NCI-H2107 treated with DMSO at 0.1 percent for 48 hours (cell line): Measurements from ENCODE around the gene MAX.
"Not testable (repeated sequence)": the region's sequence is repeated elsewhere in the genome, so short reads cannot be mapped to it uniquely, and the experiment has no call there.

Source experiments
- DNase-seq: peaks from one replicate; lab custom pipeline; 2025; ENCODE audit not compliant: unreplicated experiment; lab: John Stamatoyannopoulos, UW

MAX gene

DNA sequence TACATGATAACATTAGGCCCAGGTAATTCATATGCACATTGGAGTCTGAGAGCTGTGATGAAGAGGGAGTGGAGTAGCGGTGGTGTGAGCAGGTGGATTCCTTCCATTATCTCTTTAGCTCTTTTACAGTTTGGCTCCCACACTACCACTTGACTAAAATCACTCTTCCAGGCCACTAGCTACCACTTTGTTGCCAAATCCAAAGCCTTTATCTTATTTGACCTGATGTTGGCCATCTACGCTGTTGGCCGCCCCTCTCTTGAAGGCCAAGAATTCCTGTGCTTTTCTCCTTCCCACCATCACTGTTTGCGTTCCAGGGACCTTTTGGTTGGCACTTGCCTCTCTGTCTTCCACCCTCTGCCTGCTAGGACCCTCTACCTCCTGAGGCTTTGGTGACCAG is 4.0 kb upstream of the MAX start:
- DNase-seq: no peak

DNA sequence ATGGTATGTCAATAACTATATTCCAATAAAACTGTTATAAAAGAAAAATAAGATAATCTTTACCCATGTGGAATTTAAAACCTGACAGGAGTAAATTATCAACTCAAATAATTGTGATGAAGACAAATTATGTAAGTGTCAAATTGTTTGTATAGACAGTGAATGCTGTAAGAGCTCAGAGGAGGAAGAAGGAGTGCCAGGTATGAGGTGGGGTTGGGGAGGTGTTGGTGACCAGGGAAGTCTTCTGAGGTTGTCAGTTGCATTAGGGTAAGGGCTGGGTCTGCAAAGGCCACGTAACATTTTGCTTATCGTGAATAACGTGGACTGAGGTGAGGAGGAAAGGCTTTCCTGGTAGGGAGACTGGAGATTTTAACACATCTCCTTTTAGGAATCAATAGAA is 2.5 kb upstream of the MAX start:
- DNase-seq: no peak

DNA sequence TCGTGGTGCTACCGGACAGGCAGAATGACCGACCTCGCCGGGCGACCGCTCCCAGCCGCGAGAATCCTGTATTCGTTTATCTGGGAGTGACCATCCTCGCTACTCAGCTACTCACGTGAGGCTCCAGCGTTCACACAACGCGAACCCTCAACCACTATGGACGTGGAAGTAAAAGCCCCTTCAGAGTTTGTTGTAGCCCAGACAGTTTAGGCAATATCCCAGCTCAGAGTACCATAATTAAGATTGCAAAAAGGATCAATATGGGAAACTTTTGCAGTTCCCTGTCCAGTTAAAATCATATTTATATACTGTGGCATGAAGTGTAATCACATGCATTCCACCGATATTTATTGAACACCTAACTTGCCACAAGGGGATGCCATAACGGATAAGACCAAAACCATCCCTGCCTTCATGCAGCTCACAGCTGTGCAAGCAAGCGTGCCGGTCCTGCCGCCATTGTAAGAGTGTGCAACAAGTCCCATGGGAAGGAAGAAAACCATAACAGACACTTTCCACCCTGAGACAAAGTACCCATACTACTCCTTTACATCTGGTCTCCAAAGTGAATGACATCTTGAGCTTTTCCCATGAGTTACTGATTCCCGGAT is 938 bp upstream of the MAX start:
- DNase-seq: peak; percentile 63

DNA sequence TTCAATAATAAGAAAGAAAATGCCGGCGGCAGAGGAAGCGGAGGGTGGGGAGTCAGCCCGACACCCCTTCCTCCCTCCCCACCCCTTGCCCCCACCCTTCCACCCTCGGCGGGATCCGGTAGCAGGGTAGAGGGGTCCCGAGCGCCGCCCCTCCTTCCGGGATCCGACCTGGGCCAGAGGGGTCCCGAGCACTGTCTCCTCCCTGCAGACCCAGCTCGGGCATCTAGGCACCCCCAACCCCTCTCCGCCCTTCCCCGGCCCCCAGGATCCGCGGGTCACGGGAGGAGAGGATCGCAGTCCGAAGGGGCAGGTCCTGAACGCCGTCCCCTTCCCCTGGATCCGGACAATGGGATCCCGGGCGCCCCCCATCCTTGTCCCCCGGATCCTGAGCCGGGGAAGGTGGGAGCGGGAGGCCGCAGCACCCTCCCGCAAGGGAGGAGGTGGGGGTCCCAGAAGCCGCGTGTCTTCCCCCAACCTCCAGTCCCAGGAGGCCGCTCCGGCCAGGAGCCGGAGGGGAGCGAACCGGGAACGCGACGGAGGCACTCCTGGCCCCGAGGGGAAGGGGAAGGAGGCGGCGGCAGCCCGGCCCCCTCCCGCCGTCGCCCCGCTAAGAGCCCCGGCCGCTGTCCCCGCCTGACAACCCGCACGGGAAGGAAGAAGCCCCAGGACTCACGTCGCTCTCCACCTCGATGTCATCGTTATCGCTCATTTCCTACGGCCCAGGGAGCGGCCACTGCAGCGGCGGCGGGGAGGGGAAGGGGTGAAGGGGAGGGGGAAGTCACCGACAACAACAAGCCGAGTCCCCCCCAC is 481 bp downstream of the MAX start:
- DNase-seq: no peak

DNA sequence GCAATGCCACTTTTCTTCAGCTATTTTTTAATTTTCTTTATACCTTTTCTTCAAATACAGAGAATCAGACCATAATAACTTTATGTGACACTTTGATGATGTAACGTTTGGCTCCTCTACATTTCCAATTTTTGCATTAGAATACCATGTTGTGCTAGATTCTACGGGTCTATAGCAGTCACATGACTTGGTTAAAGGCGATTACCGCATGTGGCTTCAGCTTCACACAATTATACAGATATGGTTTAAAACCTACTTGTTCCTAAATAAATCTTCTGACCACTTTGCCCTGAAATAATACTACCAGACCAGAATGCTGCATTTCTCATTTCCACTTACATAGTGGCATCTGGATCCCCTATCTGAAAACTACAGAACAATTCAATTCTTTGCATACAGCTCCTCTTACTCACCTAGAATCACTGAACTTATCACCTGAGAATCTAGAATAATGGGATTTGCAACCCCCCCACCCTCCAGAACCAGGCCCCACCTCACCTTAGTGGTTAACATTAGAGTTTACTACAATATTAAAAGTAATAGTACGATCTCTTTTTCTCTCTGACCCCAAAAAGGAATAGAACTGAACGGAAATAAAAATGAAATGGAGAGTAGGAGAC is 1.3 kb downstream of the MAX start:
- no peak for DNase-seq

DNA sequence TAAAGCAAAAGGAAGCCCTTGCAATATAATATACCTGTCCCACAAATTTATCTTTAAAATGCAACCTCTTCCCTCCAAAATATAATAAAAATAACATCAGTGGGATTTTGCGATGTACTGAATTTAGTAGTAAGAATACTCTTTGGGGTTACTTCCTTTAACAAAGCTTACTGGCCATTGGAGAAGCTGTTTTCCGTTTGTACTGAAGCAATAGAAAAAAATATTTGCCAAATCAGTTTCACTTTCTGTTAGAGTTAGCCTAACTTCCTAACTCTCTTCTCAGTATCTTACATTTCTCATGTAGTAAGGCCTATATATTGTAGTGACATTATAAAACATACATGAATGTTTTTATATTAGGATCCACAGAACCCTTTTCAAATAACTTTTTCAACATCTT is 3.7 kb downstream of the MAX start:
- no peak for DNase-seq

DNA sequence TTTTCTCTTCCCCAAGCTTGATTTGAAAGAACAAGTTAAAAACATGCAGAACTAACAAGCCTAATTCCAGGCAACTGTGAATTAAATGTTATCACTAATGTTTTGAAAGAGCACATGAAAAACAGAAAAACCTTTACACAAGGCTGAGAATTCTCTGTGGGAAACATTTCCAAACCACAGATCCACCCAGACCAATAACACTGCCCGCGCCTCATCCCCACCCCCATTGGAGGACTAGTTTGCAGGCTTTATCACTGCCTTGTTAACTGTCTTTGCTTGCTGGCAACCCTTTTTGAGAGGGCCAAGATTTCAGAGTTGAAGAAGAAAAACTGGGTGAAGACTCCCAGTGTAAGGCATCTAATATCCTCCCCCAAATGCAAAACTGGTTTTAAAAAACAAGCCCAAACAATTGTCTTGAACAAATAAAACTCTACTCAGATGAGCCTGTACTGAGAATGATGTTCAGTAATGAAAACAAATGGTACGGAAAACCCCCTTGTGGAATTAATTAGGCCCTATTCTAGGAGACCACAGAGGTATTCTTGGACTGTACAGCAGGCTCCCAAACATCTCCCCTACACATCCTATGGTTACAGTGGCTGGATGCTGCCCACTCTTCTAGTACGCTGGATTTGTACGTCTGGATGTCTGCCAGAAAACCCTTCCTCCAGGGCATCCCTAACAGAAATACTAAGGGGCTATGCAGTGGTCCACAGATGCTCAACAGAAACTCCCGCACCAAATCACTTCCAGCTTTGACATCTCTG is 5.8 kb downstream of the MAX start:
- DNase-seq: no peak

DNA sequence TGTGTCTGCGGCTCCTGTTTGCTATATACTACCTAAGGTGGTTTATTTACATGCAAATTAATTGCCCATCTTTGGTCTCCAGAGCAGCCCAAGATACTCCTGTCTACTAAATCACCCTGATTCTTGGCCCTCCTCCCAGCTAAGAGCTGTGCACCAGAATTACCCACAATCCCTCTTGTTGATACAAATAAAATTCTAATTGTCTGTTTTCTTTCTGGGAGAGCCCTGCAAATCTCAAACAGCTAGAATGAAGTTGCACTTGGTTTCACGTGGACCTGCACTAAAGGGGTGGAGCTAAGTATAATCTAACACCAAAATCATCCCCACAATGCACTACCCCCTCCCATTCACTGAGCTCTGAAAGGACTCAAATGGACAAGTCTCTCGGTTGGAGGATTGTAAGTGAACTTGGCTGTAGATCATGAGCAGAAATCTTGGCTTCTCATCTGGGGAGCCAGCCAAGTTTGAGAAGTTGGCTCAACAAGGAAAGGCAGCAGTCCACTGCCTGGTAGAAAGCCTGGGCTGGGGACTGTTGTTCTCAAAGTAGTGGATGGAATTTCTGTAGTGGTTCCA is 6.6 kb downstream of the MAX start:
- no peak for DNase-seq

DNA sequence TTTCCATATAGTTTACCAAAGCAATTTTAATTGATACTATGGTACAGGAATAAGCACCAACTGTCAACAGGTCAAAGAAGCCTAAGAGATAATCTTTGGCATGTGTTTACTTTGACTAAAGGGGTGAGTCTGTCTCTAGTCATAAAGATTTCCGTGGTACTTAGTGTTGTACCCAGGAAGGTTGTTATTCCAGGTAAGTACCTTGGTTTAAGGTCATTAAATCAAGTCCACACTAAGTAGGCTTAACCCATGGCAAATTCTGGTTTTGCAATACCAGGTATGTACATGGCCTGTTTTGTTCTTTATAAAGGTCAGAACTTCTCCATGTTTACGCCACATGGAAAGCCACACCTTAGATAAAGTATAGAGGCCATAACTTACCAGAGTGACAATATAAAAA is 10.0 kb downstream of the MAX start:
- no peak for DNase-seq

DNA sequence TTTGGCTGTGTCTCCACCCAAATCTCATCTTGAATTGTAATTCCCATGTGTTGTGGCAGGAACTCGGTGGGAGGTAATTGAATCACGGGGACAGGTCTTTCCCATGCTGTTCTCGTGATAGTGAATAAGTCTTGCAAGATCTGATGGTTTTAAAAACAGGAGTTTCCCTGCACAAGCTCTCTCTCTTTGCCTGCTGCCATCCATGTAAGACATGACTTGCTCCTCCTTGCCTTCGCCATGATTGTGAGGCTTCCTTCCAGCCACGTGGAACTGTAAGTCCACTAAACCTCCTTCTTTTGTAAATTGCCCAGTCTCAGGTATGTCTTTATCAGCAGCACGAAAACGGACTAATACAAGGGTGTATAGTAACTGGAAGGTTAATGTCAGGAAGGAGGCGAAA is 14.5 kb downstream of the MAX start:
- not testable (repeated sequence) for DNase-seq

DNA sequence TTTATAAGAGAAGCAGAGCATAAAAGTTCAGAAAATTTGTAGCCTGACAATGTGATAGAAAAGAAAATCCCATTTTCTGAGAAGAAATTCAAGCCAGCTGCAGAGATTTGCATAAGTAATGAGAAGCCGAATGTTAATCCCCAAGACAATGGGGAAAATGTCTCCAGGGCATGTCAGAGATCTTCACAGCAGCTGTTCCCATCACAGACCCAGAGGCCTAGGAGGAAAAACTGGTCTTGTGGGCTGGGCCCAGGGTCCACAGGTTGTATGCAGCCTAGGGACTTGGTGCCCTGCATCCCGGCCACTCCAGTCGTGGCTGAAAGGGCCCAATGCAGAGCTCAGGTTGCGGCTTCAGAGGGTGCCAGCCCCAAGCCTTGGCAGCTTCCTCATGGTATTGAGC is 15.6 kb downstream of the MAX start:
- not testable (repeated sequence) for DNase-seq

DNA sequence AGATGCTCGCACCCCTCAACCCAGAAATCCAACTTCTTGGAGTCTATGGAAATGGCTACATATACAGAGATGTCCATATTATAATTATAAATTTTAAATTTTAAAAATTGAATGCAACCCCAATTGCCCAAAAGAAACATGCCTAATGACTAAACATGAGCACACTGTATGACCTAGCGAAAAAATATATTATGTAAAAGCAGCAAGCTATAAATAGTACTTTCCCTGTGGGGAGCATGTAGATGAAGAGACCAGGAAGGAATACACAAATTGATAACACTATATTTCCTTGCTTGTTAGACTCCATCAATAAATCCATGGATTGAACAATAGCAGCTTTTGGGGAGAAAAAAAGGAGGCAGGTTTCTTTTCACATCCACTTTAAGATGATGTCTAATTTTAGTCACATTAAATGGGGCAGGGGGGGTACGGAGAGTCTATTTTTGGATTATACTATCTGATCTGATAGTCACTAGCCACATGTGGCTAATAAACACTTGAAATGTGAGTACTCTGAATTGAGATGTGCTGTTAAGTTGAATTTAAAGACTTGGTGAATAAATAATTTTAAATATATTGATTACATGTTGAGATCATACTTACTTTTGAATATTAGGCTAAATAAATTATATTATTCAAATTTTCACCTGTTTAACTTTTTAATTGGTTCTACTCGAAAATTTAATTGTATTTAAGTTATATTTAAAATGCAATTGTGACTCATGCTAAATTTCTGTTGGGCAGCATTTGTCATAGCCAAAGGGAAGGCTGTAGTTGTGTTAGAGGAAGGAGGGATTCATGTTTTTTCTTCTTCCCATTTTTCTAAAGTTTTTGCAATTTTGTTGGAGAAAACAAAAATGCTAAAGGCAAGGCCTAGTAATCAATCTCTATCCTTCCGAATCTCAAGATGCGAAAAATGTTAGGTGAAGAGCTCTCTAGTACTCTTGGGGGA is 17.5 kb downstream of the MAX start:
- DNase-seq: no peak

DNA sequence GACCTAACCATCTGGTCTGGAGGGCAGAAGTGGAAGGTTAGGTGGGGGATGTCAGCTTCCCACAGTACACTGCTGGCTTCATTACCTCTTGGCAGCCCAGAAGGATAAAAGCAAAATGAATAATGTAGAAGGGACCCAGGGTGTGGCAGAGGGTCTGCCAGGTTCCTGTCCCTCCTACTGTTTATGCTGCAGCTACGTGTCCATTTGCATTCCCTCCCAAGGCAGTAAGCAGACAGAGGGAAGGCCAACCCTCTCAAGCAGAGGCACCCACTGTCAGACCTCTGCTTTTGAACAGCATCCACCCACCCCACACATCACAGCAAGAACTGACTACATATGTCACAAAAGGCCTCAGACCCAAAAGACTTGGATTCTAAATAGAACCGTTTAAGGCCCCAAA is 19.4 kb downstream of the MAX start:
- no peak for DNase-seq

DNA sequence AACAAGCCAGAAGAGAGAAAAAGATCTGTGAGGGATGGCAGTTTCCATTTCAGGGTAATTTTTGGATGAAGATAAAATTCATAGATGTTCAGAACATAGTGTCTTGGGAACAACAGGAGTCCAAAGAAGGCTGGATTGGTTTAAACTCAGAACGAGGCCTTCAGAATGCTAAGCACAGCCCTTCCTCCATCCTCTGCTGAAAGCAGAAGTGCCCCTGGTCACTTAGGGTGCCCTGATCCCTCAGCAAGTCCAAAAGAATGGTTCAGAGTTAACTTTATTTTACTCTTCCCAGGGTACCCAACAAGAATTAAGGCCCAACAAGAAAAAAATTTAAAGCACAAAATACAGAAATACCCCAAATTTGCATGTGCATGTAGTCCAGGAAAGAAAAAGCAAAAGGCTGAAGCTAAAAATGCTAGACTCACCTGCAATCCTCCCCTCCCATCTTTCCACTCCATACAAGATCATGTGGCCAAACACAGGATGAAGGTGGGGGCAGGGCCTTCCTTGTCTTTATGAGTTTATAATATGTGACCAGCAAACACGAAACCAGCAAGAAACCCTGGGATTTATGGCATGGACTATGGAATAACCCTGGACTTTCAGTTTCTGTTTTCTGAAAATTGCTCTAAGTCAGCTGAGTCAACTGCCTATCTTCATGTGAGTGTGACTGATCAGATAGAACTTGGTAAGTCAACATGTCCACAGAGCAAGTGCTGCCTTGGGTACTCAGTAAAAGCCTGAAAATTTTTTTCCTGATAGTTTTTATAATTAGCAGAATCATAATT is 21.2 kb downstream of the MAX start:
- DNase-seq: no peak

DNA sequence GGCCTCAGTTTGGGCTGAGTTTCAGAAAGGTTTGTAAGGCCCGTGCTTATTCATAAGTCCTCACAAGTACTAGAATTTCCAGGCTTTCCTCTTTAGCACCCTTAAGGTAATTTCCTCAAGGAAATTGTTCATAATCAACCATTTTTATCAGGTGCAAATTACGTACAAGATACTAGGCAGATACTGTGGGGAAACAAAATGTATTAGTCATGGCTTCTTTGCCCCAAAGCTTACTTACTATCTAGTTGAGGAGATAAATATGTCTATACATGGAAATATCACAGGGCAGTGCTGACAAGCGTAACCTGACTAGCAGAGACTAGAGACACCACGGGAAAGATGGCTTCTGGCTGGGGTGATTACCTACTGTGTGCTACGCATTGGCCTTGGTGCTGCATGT is 22.5 kb downstream of the MAX start:
- no peak for DNase-seq

DNA sequence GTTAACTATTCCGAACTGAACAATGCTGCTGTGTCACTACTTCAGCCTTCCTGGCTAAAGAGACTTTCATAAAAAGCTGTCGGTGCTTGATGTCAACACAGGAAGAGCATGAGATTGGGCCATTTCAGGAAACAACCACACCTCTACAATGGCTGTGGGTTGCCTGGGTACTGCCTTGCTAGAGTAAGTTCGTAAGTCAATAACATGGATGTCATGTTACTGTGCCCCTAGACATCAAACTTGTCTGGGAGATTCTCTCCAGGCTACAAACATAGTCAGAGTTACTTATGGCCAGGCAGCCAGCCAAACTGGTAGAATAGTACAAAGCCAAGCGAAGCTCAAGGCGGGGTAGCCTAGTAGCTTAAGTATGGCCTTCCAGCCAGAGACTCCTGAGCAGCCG is 23.1 kb downstream of the MAX start:
- no peak for DNase-seq

DNA sequence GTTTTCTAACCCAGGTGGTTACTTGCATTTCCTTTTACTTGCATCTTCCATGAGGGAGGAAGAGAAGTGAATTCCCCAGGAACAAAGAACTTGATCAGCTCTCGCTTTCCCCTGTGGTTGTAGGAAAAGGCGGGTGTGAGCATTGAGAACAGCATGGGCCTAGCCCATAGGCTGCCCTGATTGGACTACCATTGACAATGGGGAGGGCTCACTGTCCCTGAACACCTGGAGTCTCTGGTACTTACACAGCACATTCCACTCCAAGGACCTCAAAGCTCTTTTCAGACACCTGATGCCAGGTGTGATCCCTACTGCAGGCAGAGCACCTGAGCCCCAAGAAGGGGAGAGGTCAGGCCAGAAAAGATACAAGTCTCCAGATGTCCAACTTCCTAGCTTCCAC is 25.0 kb downstream of the MAX start:
- DNase-seq: peak; percentile 88

DNA sequence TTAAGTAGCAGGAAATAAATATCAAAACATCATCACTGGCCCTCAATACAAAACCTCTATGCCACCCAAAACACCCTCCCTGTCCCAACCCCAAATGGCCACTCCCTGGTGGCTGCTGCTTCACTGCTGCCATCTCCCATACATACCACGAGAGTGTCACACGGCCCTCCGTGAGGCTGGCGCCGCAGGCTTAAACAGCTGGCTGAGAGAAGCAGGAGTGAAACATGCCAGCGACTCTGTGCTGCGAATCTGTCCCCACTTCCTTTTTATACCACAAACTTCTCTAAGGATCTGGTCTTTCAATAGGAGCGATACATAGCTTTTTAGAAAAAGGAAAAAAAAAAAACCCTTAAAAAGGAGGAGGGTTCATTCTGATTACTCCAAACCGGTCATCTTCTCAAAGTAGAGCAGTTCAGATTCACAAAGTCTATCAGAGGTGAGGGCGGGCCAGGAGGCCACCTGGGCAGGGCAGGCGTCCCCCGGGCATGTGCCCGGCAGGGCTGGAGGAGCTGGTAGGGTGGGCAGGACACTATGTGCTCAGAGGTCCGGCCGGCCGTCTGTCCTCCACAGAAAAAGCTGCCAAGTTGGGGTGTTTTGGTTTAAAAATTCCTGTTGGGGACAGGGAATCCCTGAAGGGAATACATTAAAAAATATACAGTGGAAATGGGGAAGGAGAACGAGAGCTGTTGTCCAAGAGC is 26.5 kb downstream of the MAX start:
- no peak for DNase-seq
